A549 (cell line): ENCODE results near the gene SLC26A1. TPM values are rescaled to one million over a fixed set of nuclear protein-coding genes. Genes with fewer than 3 reads are reported as not detected.

Experiments
- ATAC-seq, 2 experiments: fragments of 200-7000 bp in 1 of 2; fragments of >200 bp in 1 of 2; cut with Nextera tagmentation in 1 of 2; cut with Tn5 transposase in 1 of 2; 3 replicates each; pipeline versions ENCODE4 v1.8.0 to v1.9.1; 2018 to 2020; ENCODE audit warnings: mild to moderate bottlenecking in 1 of 2, moderate library complexity in 1 of 2
- CTCF ChIA-PET: fragments of 300-600 bp; sonication (Branson Sonifier 250); formaldehyde crosslinking; extraction: SDS; loops from one replicate; lab custom pipeline; 2021; ENCODE audit warnings: antibody characterized with exemption, inconsistent platforms; lab: Yijun Ruan, JAX
- POLR2A ChIA-PET: fragments of 350-600 bp; formaldehyde crosslinking; extraction: SDS; loops from one replicate; lab custom pipeline; 2021; ENCODE audit warnings: antibody characterized with exemption, inconsistent platforms; lab: Yijun Ruan, JAX
- DNase-seq, 2 experiments: peaks; one replicate each; pipeline versions ENCODE4 v3.0.0 to v3.0.0-alpha.2; 2011 to 2016; ENCODE audit warnings: low read depth in 1 of 2, low spot score in 1 of 2
- FAIRE-seq: peaks from 2 replicates; lab custom pipeline; 2011; peaks lifted over from hg19 to GRCh38; lab: Jason Lieb, UNC
- H3K27ac ChIP-seq, 2 experiments: fragments of >200 bp; sonication (Bioruptor Twin); formaldehyde crosslinking; 3 replicates each; pipeline ENCODE4 v1.5.1; 2016 to 2017
- H3K4me1 ChIP-seq: fragments of >200 bp; sonication (Bioruptor Twin); formaldehyde crosslinking; 3 replicates; pipeline ENCODE4 v1.6.1; 2016
- H3K4me2 ChIP-seq: fragments of >200 bp; sonication (Bioruptor Twin); formaldehyde crosslinking; 3 replicates; pipeline ENCODE4 v1.6.1; 2016
- H3K4me3 ChIP-seq: fragments of >200 bp; sonication (Bioruptor Twin); formaldehyde crosslinking; 3 replicates; pipeline ENCODE4 v1.5.1; 2016
- H3K9me3 ChIP-seq: fragments of >200 bp; sonication (Bioruptor Twin); formaldehyde crosslinking; 3 replicates; pipeline ENCODE4 v1.6.1; 2016
- CEBPB ChIP-seq, 2 experiments: fragments of >200 bp in 1 of 2; sonication (Bioruptor Twin) in 1 of 2; formaldehyde crosslinking in 1 of 2; IDR thresholded peaks; 2 replicates each; pipeline ENCODE4 v1.6.1; 2012 to 2016
- EHMT2 ChIP-seq: fragments of 200-600 bp; sonication (generic); IDR thresholded peaks from 2 replicates; pipeline ENCODE4 v1.6.1; 2016; ENCODE audit warnings: antibody characterized with exemption, low read depth, mild to moderate bottlenecking, moderate library complexity
- ESRRA ChIP-seq: fragments of 150-350 bp; IDR thresholded peaks from 2 replicates; pipeline ENCODE4 v1.6.1; 2014; ENCODE audit warnings: mild to moderate bottlenecking, low read length, borderline replicate concordance
- FOSL2 ChIP-seq, 2 experiments: fragments of 450-650 bp in 1 of 2; fragments of >200 bp in 1 of 2; sonication (Bioruptor Twin) in 1 of 2; formaldehyde crosslinking; IDR thresholded peaks; 2 replicates each; pipeline versions ENCODE4 v1.5.0 to v1.6.1; 2016 to 2020; ENCODE audit warnings: mild to moderate bottlenecking in 1 of 2, moderate library complexity in 1 of 2
- HDAC2 ChIP-seq: fragments of 200-600 bp; sonication (generic); IDR thresholded peaks from 2 replicates; pipeline ENCODE4 v1.6.1; 2016
- HES2 ChIP-seq: fragments of >200 bp; sonication (Bioruptor Twin); formaldehyde crosslinking; IDR thresholded peaks from 2 replicates; pipeline ENCODE4 v1.6.1; 2016
- HEYL ChIP-seq: fragments of 250-450 bp; sonication (Bioruptor Pico); IDR thresholded peaks from 2 replicates; pipeline ENCODE4 v1.8.0; 2021; ENCODE audit warnings: mild to moderate bottlenecking, moderate library complexity
- HOXB5 ChIP-seq: fragments of 250-450 bp; sonication (Bioruptor Pico); IDR thresholded peaks from 2 replicates; pipeline ENCODE4 v1.5.0; 2020; ENCODE audit warnings: mild to moderate bottlenecking, moderate library complexity
- JUN ChIP-seq, 2 experiments: fragments of >200 bp; sonication (Bioruptor Twin); formaldehyde crosslinking; IDR thresholded peaks; 2 replicates in 1 of 2; 3 replicates in 1 of 2; pipeline ENCODE4 v1.6.1; 2016 to 2017
- MAFK ChIP-seq: fragments of 450-650 bp; IDR thresholded peaks from 2 replicates; pipeline ENCODE4 v1.6.1; 2014; ENCODE audit not compliant: partially characterized antibody
- MYC ChIP-seq: IDR thresholded peaks from 2 replicates; pipeline ENCODE4 v1.6.1; 2012; ENCODE audit warnings: mild to moderate bottlenecking, inconsistent platforms, low read length, improper control_type of control experiment, borderline replicate concordance
- NFE2L2 ChIP-seq: fragments of 150-350 bp; conservative IDR thresholded peaks from 2 replicates; pipeline ENCODE4 v1.6.1; 2014; ENCODE audit warnings: low read length
- NPAS2 ChIP-seq: fragments of 250-450 bp; sonication (Bioruptor Pico); IDR thresholded peaks from 2 replicates; pipeline ENCODE4 v1.8.0; 2022; ENCODE audit warnings: mild to moderate bottlenecking, moderate library complexity, borderline replicate concordance
- POLR2A ChIP-seq: IDR thresholded peaks from 2 replicates; pipeline ENCODE4 v1.6.1; 2012; ENCODE audit warnings: mild to moderate bottlenecking, low read length
- TP53 ChIP-seq: fragments of 250-450 bp; sonication (Bioruptor Pico); IDR thresholded peaks from 2 replicates; pipeline ENCODE4 v1.5.0; 2021; ENCODE audit warnings: mild to moderate bottlenecking, moderate library complexity
- ZSCAN20 ChIP-seq: fragments of 250-450 bp; sonication (Bioruptor Pico); IDR thresholded peaks from 2 replicates; pipeline ENCODE4 v1.8.0; 2022; ENCODE audit warnings: mild to moderate bottlenecking, moderate library complexity
- WGBS: methylation state at CpG from one replicate; pipeline ENCODE4 v1.1.6; 2017; ENCODE audit errors: missing lambda C conversion rate; 5-methylcytosine and 5-hydroxymethylcytosine counted together
- polyA plus RNA-seq, 4 experiments: library from polyadenylated mRNA; depleted of rRNA in 3 of 4; stranded (reverse); fragments of >200 nt; fragmentation: RNase III in 1 of 4; extraction: RNeasy Plus Mini Kit Qiagen cat#74134 plus additional on column Dnase treatment in 1 of 4; gene quantifications; 2 replicates in 3 of 4; 3 replicates in 1 of 4; pipeline ENCODE4 v1.2.3, GENCODE V29; 2011 to 2017
- TF ChIP-seq, protein P1 (sequence below): IDR thresholded peaks from 2 replicates; pipeline ENCODE4 v1.6.1; 2012
- TF ChIP-seq, protein P2 (sequence below): fragments of >200 bp; sonication (Bioruptor Twin); formaldehyde crosslinking; IDR thresholded peaks from 3 replicates; pipeline ENCODE4 v1.5.1; 2016

The SLC26A1 gene
- polyA plus RNA-seq, 2 of the 4 experiments (the other 2 are of a cell fraction): 0.23 to 0.61 TPM

- no peak for FAIRE-seq
- no peak overlapping the region for H3K4me2 ChIP-seq
- TF ChIP-seq ZSCAN20 (CRISPR knock-in tag) (no peak), HOXB5 (CRISPR knock-in tag) (no peak), MAFK (no peak), MYC (no peak), JUN (IDR thresholded peaks at IDR 0.05) (no peak), POLR2A (no peak), FOSL2 (IDR thresholded peaks at IDR 0.05) (no peak), FOSL2 (CRISPR knock-in tag; IDR thresholded peaks at IDR 0.05) (no peak), EHMT2 (no peak), HES2 (no peak), HDAC2 (no peak), NPAS2 (CRISPR knock-in tag) (no peak), TP53 (CRISPR knock-in tag) (no peak)
- TF ChIP-seq, protein P1, sequence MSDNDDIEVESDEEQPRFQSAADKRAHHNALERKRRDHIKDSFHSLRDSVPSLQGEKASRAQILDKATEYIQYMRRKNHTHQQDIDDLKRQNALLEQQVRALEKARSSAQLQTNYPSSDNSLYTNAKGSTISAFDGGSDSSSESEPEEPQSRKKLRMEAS: no peak
- TF ChIP-seq, protein P2, sequence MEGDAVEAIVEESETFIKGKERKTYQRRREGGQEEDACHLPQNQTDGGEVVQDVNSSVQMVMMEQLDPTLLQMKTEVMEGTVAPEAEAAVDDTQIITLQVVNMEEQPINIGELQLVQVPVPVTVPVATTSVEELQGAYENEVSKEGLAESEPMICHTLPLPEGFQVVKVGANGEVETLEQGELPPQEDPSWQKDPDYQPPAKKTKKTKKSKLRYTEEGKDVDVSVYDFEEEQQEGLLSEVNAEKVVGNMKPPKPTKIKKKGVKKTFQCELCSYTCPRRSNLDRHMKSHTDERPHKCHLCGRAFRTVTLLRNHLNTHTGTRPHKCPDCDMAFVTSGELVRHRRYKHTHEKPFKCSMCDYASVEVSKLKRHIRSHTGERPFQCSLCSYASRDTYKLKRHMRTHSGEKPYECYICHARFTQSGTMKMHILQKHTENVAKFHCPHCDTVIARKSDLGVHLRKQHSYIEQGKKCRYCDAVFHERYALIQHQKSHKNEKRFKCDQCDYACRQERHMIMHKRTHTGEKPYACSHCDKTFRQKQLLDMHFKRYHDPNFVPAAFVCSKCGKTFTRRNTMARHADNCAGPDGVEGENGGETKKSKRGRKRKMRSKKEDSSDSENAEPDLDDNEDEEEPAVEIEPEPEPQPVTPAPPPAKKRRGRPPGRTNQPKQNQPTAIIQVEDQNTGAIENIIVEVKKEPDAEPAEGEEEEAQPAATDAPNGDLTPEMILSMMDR: no peak
- H3K4me3 ChIP-seq: no peak overlapping the region
- WGBS: no CpG with 5 or more reads among the region's 75 CpGs
- CTCF ChIA-PET: no interaction called here
- H3K27ac ChIP-seq: no peak overlapping the region
- POLR2A ChIA-PET: no interaction called here
- DNase-seq: no peak
- ATAC-seq: no peak
- H3K9me3 ChIP-seq: no peaks in the 10 kb centered on the region
- 0 out of 3 replicates have a peak, but pooled peaks cover 3% of the 10 kb centered on the region for H3K4me1 ChIP-seq
Observed at GRCh38 chr4:1002631-1003251, 9.5 kb upstream of the SLC26A1 start.

DNA sequence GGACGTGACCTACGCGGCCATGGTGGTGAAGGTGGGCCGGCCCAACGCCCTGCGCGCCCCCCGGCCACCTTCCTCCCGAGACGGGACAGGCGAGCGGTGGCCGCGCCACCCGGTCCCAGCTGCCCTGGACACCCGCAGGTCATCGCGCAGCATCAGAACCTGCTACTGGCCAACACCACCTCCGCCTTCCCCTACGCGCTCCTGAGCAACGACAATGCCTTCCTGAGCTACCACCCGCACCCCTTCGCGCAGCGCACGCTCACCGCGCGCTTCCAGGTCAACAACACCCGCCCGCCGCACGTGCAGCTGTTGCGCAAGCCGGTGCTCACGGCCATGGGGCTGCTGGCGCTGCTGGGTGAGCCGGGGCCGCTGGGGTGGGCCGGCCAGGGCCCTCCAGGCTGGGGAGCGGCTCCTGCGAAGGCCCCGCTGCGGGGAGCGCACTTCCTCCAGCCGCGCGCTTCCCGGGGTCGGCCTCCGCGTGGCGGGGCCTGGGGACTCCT lies 9.0 kb upstream of the SLC26A1 start:
- H3K4me2 ChIP-seq: no peak overlapping the region
- 89% methylated on average over 19 of the region's 54 CpGs for whole genome bisulfite sequencing
- no peak overlapping the region for H3K4me3 ChIP-seq
- no peak overlapping the region for H3K27ac ChIP-seq
- no peak for ATAC-seq
- H3K4me1 ChIP-seq: 0 out of 3 replicates have a peak, but pooled peaks cover 5% of the 10 kb centered on the region
- ChIA-PET POLR2A (no interaction called here), CTCF (no interaction called here)
- no peak for TF ChIP-seq NFE2L2
- TF ChIP-seq HEYL: no peak
- TF ChIP-seq CEBPB (IDR thresholded peaks at IDR 0.05): peak in 1 of 2 experiments; percentile 39; a peak in 1 of 4 replicates
- TF ChIP-seq, all 56 proteins: peak for 1
- no peaks in the 10 kb centered on the region for H3K9me3 ChIP-seq
- no peak for FAIRE-seq
- no peak for DNase-seq

DNA sequence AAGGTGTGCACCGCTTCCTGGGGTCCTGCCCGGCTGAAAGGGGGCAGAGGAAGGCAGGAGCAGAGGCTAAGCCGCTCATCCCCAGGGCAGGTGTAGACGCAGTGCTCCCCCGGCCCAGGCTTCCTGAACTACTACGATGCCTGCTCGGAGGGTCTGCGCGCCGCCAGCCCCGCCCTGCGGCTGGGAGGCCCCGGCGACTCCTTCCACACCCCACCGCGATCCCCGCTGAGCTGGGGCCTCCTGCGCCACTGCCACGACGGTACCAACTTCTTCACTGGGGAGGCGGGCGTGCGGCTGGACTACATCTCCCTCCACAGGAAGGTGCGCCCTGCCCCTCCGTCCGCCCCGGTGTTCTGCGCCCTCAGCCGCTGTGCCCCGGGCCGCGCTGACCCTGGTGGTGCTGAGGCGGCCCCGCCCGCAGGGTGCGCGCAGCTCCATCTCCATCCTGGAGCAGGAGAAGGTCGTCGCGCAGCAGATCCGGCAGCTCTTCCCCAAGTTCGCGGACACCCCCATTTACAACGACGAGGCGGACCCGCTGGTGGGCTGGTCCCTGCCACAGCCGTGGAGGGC lies 8.4 kb upstream of the SLC26A1 start:
- FAIRE-seq: no peak
- ChIA-PET POLR2A (no interaction called here), CTCF (no interaction called here)
- 0 out of 3 replicates have a peak, but pooled peaks cover 5% of the 10 kb centered on the region for H3K4me1 ChIP-seq
- H3K4me2 ChIP-seq: no peak overlapping the region
- no peaks in the 10 kb centered on the region for H3K9me3 ChIP-seq
- no peak for DNase-seq
- WGBS: 95% methylated on average over 10 of the region's 48 CpGs
- no peak for ATAC-seq
- H3K27ac ChIP-seq: no peak overlapping the region
- H3K4me3 ChIP-seq: no peak overlapping the region
- TF ChIP-seq JUN (IDR thresholded peaks at IDR 0.05): no peak
- no peak for TF ChIP-seq ESRRA
- TF ChIP-seq CEBPB (IDR thresholded peaks at IDR 0.05): no peak
